Upper lobe of left lung (tissue), 4 donors: Measurements from ENCODE around the gene PITPNM1.

Experiments used
- EP300 ChIP-seq, 4 donors: sonication (generic); formaldehyde crosslinking; IDR thresholded peaks; one replicate each; pipeline ENCODE4 v1.5.1; 2017; ENCODE audit warnings: antibody characterized with exemption in 4 of 4, control low read depth in 2 of 4
- POLR2A ChIP-seq, 4 donors: fragments of 450-650 bp; IDR thresholded peaks; one replicate each; pipeline ENCODE4 v1.5.1; 2016 to 2017; ENCODE audit warnings: antibody characterized with exemption in 4 of 4, mild to moderate bottlenecking in 2 of 4

- TF ChIP-seq POLR2A (IDR thresholded peaks at IDR 0.05) (peak in 3 of 4 donors; percentile 2 to 96 (median 89)), EP300 (IDR thresholded peaks at IDR 0.05) (no peak)
Observed at GRCh38 chr11:67507864-67508485, 2.8 kb upstream of the PITPNM1 start, which contains the start of gene CDK2AP2.
